Posterior vena cava (tissue), 2 donors: Measurements from ENCODE around the gene TNS4. TPM values are rescaled to one million over a fixed set of nuclear protein-coding genes. Genes with fewer than 3 reads are reported as not detected.

ENCODE experiments used
- DNase-seq: peaks from one replicate; pipeline ENCODE4 v3.0.0-alpha.2; 2020; ENCODE audit warnings: low spot score
- intact Hi-C, 2 donors: fragments of 100-400 bp; cut with DNase I; formaldehyde crosslinking; loops; one replicate each; pipeline versions ENCODE4 v1.14.1 to v1.14.2; 2022 to 2023
- total RNA-seq, 2 donors: library from RNA; stranded (reverse); fragmentation: NEBNext Ultra II Directional; extraction: Animal tissue kit (Norgen Biotek cat#: 25700); gene quantifications; one replicate each; pipeline ENCODE4 v1.2.1, GENCODE V29; 2021
- donor health status: DM: yes; HTN: yes; CAD: no.
- donor health status: DM: yes; HTN: yes; CAD: no.

The TNS4 gene
- total RNA-seq, 2 donors from 2014 or later: 0.14 to 0.38 TPM

GRCh38 chr17:40431231-40431602 lies 70.2 kb downstream of the TNS4 start:
- intact Hi-C loops: loop anchor here in 1 of 2 donors (5.0 to 10.0 kb wide), 2 partner anchors 126 to 1696 kb away; partner anchors contain the start of gene RARA
- no peak for DNase-seq

- DNase-seq: peak; percentile 52
- intact Hi-C loops: loop anchor here in 1 of 2 donors (5.0 to 10.0 kb wide), 2 partner anchors 126 to 1697 kb away; partner anchors contain the start of gene RARA
Measured at GRCh38 chr17:40430272-40431230, 70.9 kb downstream of the TNS4 start.

- intact Hi-C loops: no loop called here
- DNase-seq: peak; percentile 40
Measured at GRCh38 chr17:40427002-40427491, 74.4 kb downstream of the TNS4 start.

Other genes with a start within 250 kb of the TNS4 start
- gene CDC6, start 213.7 kb downstream of the TNS4 start, total RNA-seq: 1 to 10 TPM; 1.4 to 2.5 TPM
- gene RARA, start 192.4 kb downstream of the TNS4 start, total RNA-seq: 10 to 100 TPM; 47.5 to 54.5 TPM
- gene GJD3, start 136.9 kb downstream of the TNS4 start, total RNA-seq: under 1 TPM; 0.79 to 1.00 TPM
- 1 to 10 TPM; 1.1 to 2.2 TPM for gene TOP2A, start 83.7 kb downstream of the TNS4 start, total RNA-seq
- gene IGFBP4, start 58.2 kb downstream of the TNS4 start, total RNA-seq: 1,000 to 10,000 TPM; 1,004 to 1,451 TPM
- gene CCR7, start 63.8 kb upstream of the TNS4 start, total RNA-seq: under 1 TPM; 0.46 to 0.62 TPM
- 100 to 1,000 TPM in 1 of 2 donors, 10 to 100 TPM in 1; 80.7 to 101 TPM for gene SMARCE1, start 146.2 kb upstream of the TNS4 start, total RNA-seq
- 1 to 10 TPM; 1.1 to 7.7 TPM for gene KRT222, start 163.6 kb upstream of the TNS4 start, total RNA-seq
- gene KRT24, start 202.1 kb upstream of the TNS4 start, total RNA-seq: not detected